GM19467 (cell line): ENCODE data around the gene MYOZ1.
"Not testable (repeated sequence)": the region's sequence is repeated elsewhere in the genome, so short reads cannot be mapped to it uniquely, and the experiment has no call there.

Source experiments
- ATAC-seq: cut with Tn5 transposase; IDR thresholded peaks from one replicate; pipeline ENCODE4 v1.9.1; 2021; ENCODE audit warnings: mild to moderate bottlenecking, moderate library complexity; ENCODE audit not compliant: unreplicated experiment

Gene MYOZ1

GRCh38 chr10:73641328-73642060 lies at the start of gene MYOZ1:
Gene MYOZ1, minus strand, starts transcription at chr10:73641474. Its CDS starts 1,457 bp downstream, at chr10:73640017.
- no peak for ATAC-seq

GRCh38 chr10:73690755-73691154 lies 49.5 kb upstream of the MYOZ1 start:
- not testable (repeated sequence) for ATAC-seq

GRCh38 chr10:73689596-73689995 lies 48.3 kb upstream of the MYOZ1 start:
- ATAC-seq = not testable (repeated sequence)

GRCh38 chr10:73687641-73688040 lies 46.4 kb upstream of the MYOZ1 start:
- ATAC-seq = not testable (repeated sequence)

GRCh38 chr10:73674546-73674945 lies 33.3 kb upstream of the MYOZ1 start:
- not testable (repeated sequence) for ATAC-seq

GRCh38 chr10:73668378-73668777 lies 27.1 kb upstream of the MYOZ1 start:
- not testable (repeated sequence) for ATAC-seq

- ATAC-seq = not testable (repeated sequence)
Measured at GRCh38 chr10:73666153-73666809, 25.0 kb upstream of the MYOZ1 start.

GRCh38 chr10:73665581-73665980 lies 24.3 kb upstream of the MYOZ1 start:
- not testable (repeated sequence) for ATAC-seq

- ATAC-seq = not testable (repeated sequence)
Measured at GRCh38 chr10:73664156-73665040, 23.1 kb upstream of the MYOZ1 start.

- ATAC-seq = not testable (repeated sequence)
Measured at GRCh38 chr10:73663621-73664020, 22.3 kb upstream of the MYOZ1 start.

GRCh38 chr10:73662705-73663104 lies 21.4 kb upstream of the MYOZ1 start:
- not testable (repeated sequence) for ATAC-seq

- no peak for ATAC-seq
Measured at GRCh38 chr10:73655990-73656298, 14.7 kb upstream of the MYOZ1 start, which contains the start of gene SYNPO2L. Gene SYNPO2L, minus strand, starts transcription at chr10:73656029. Its CDS starts 107 bp downstream, at chr10:73655922.

GRCh38 chr10:73655257-73655989 lies 14.1 kb upstream of the MYOZ1 start:
- no peak for ATAC-seq

- no peak for ATAC-seq
Measured at GRCh38 chr10:73653701-73654100, 12.4 kb upstream of the MYOZ1 start.

GRCh38 chr10:73653195-73653594 lies 11.9 kb upstream of the MYOZ1 start:
- ATAC-seq = no peak

GRCh38 chr10:73650537-73651331 lies 9.5 kb upstream of the MYOZ1 start:
- no peak for ATAC-seq

GRCh38 chr10:73649876-73650536 lies 8.7 kb upstream of the MYOZ1 start:
- no peak for ATAC-seq

- no peak for ATAC-seq
Measured at GRCh38 chr10:73648975-73649829, 7.9 kb upstream of the MYOZ1 start.
